K562 (cell line): ENCODE measurements around the gene THAP6. TPM values are rescaled to one million over a fixed set of nuclear protein-coding genes. Genes with fewer than 3 reads are reported as not detected.

Experiments
- CBFA2T2 ChIP-seq: fragments of 450-650 bp; conservative IDR thresholded peaks from 2 replicates; pipeline ENCODE4 v1.6.1; 2017; ENCODE audit warnings: mild to moderate bottlenecking
- ELF4 ChIP-seq: fragments of 450-650 bp; formaldehyde crosslinking; IDR thresholded peaks from 2 replicates; pipeline ENCODE4 v1.4.0; 2022; ENCODE audit warnings: missing genetic modification characterization
- ERF ChIP-seq: fragments of 450-650 bp; formaldehyde crosslinking; IDR thresholded peaks from 2 replicates; pipeline ENCODE4 v1.4.0; 2020; ENCODE audit warnings: mild to moderate bottlenecking, mixed read lengths
- KDM2B ChIP-seq: fragments of 250-450 bp; sonication (Bioruptor Pico); IDR thresholded peaks from 2 replicates; pipeline ENCODE4 v1.8.0; 2021; ENCODE audit warnings: mild to moderate bottlenecking, moderate library complexity
- MNT ChIP-seq, 2 experiments: fragments of 450-650 bp; conservative IDR thresholded peaks; 2 replicates each; pipeline ENCODE4 v1.6.1; 2017; ENCODE audit warnings: mild to moderate bottlenecking in 2 of 2, moderate library complexity in 2 of 2
- RCOR1 ChIP-seq, 2 experiments: IDR thresholded peaks; 2 replicates each; pipeline ENCODE4 v1.6.1; 2012; ENCODE audit warnings: low read depth in 2 of 2, low read length in 2 of 2, borderline replicate concordance in 1 of 2, improper control_type of control experiment in 1 of 2
- REST ChIP-seq, 2 experiments: fragments of 450-650 bp; formaldehyde crosslinking in 1 of 2; IDR thresholded peaks; 2 replicates each; pipeline versions ENCODE4 v1.4.0 to v1.6.1; 2014 to 2020; ENCODE audit warnings: mild to moderate bottlenecking in 2 of 2, borderline replicate concordance in 1 of 2, low read depth in 1 of 2
- TEAD4 ChIP-seq, 2 experiments: sonication (generic) in 1 of 2; formaldehyde crosslinking in 1 of 2; IDR thresholded peaks; 2 replicates each; pipeline versions ENCODE4 v1.6.1 to v1.8.0; 2012 to 2022; ENCODE audit warnings: borderline replicate concordance in 1 of 2, inconsistent platforms in 1 of 2, low read length in 1 of 2, mild to moderate bottlenecking in 1 of 2, missing genetic modification reagents in 1 of 2
- TOE1 ChIP-seq, 2 experiments: fragments of 450-650 bp in 1 of 2; sonication (generic) in 1 of 2; formaldehyde crosslinking in 1 of 2; IDR thresholded peaks; 2 replicates each; pipeline versions ENCODE4 v1.7.1 to v1.8.0; 2016 to 2022; ENCODE audit warnings: borderline replicate concordance in 2 of 2, mild to moderate bottlenecking in 2 of 2, antibody characterized with exemption in 1 of 2, inconsistent platforms in 1 of 2, low read depth in 1 of 2, missing genetic modification reagents in 1 of 2, moderate library complexity in 1 of 2
- TRIM24 ChIP-seq, 2 experiments: fragments of 450-650 bp; IDR thresholded peaks; 2 replicates each; pipeline ENCODE4 v1.6.1; 2016
- ZNF398 ChIP-seq: fragments of 250-450 bp; sonication (Bioruptor Pico); IDR thresholded peaks from 2 replicates; pipeline ENCODE4 v1.8.0; 2021; ENCODE audit warnings: moderate library complexity, mild to moderate bottlenecking, inconsistent platforms
- polyA plus RNA-seq, 8 experiments: library from polyadenylated mRNA; depleted of rRNA in 4 of 8; stranded (reverse) in 5 of 8; unstranded in 3 of 8; fragments of >200 nt; fragmentation: Nextera tagmentation in 2 of 8; fragmentation: Illumina TruSeq in 1 of 8; extraction: Ambion mirVana in 2 of 8; extraction: Trizol in 1 of 8; gene quantifications; 2 replicates each; pipeline versions ENCODE4 v1.2.1 to v1.2.3, GENCODE V29; 2011 to 2014; ENCODE audit warnings: inconsistent platforms in 1 of 8, missing spikeins in 1 of 8
- total RNA-seq, 7 experiments: library from RNA; depleted of rRNA in 6 of 7; stranded (reverse); fragments of >200 nt in 6 of 7; fragmentation: Illumina TruSeq in 2 of 7; extraction: Trizol in 2 of 7; gene quantifications; 2 replicates each; pipeline versions ENCODE4 v1.2.1 to v1.2.3, GENCODE V29; 2011 to 2021; ENCODE audit warnings: low replicate concordance in 1 of 7

Gene THAP6
- total and polyA plus RNA-seq, 9 of the 15 experiments (the other 6 are each of a cell fraction or from before 2014, with no cell fraction given): 8.9 to 30.4 (median 17.3) TPM

- TF ChIP-seq REST (IDR thresholded peaks at IDR 0.05; ENCODE audit: borderline replicate concordance) (peak; percentile 69), REST (CRISPR knock-in tag; IDR thresholded peaks at IDR 0.05; ENCODE audit: low read depth) (no peak), ZNF398 (CRISPR knock-in tag) (no peak), RCOR1 (IDR thresholded peaks at IDR 0.05; ENCODE audit: borderline replicate concordance in 1 of 2, low read depth in 2 of 2, low read length in 2 of 2) (0 out of 4 replicates have a peak, but pooled peaks of 1 of the 2 experiments have one; percentile 14), CBFA2T2 (peak; percentile 83), TRIM24 (IDR thresholded peaks at IDR 0.05) (peak in 1 of 2 experiments; percentile 4; a peak in 1 of 4 replicates), KDM2B (CRISPR knock-in tag) (peak; percentile 34; the same call in 1 of the 2 replicates), TEAD4 (IDR thresholded peaks at IDR 0.05; ENCODE audit: low read length) (peak; percentile 88), TEAD4 (CRISPR knock-in tag; IDR thresholded peaks at IDR 0.05; ENCODE audit: borderline replicate concordance) (no peak), ERF (CRISPR knock-in tag) (no peak), MNT (conservative IDR thresholded peaks at IDR 0.05) (peak; percentile 81 to 92), ELF4 (CRISPR knock-in tag) (peak; percentile 72; the same call in 1 of the 2 replicates), TOE1 (IDR thresholded peaks at IDR 0.05; ENCODE audit: borderline replicate concordance) (peak; percentile 99), TOE1 (CRISPR knock-in tag; IDR thresholded peaks at IDR 0.05; ENCODE audit: borderline replicate concordance, low read depth) (no peak)
Measured at GRCh38 chr4:75514131-75514948, at the start of gene THAP6, which contains the start of gene RCHY1 (continued).
